A549 treated with GW870086 at 1 μM for 4 hours (cell line): ENCODE data around the gene EDAR. TPM values are rescaled to one million over a fixed set of nuclear protein-coding genes. Genes with fewer than 3 reads are reported as not detected.

Experiments
- total RNA-seq: library from RNA; stranded (reverse); fragments of 200-300 nt; extraction: Qiagen RNA extraction; gene quantifications from 5 replicates; pipeline ENCODE4 v1.2.3, GENCODE V29; 2022; ENCODE audit warnings: low read depth

EDAR gene
- 0.03 to 0.08 TPM (median 0.06 TPM) in 4 of 5 replicates, not detected in the other for total RNA-seq

GRCh38 chr2:108988796-108989713 is at the start of gene EDAR:
Gene EDAR (minus strand): TSS chr2:108989220. CDS start chr2:108931014, 58,206 bp downstream.

Other genes starting within 250 kb of the EDAR start
- 7.2 to 9.8 TPM (median 7.5 TPM) in 5 replicates for gene CCDC138, start 202.4 kb downstream of the EDAR start, total RNA-seq
- gene SH3RF3, start 140.0 kb upstream of the EDAR start, total RNA-seq: 0.49 to 0.66 TPM (median 0.57 TPM) in 5 replicates